AG09319 (cell line): ENCODE data around the gene SPRR5.

Experiments
- DNase-seq: peaks from one replicate; pipeline ENCODE4 v3.0.0-alpha.2; 2010; ENCODE audit warnings: low read depth; ENCODE audit errors: extremely low read depth
- TF ChIP-seq, protein P1 (sequence below): IDR thresholded peaks from 2 replicates; pipeline ENCODE4 v1.5.1; 2011; ENCODE audit warnings: low read depth, mild to moderate bottlenecking, inconsistent platforms, low read length, moderate library complexity

The SPRR5 gene

DNA sequence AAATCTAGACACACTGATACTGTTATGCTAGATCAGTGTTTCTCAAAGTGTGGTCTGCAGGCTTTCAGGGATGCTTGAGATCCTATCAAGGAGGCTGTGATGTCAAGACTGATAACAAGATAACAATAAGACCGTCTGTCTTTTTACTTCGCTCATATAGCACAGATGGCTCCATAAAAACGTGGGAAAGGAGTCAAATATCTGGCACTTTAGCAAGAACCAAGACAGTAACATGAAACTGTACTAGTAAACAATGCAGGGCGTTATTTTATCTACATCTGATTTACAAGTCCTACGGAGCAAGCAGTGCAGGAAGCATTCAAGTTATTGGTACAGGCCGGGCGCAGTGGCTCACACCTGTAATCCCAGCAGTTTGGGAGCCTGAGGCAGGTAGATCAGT, 50.9 kb downstream of the SPRR5 start:
- TF ChIP-seq, protein P1, sequence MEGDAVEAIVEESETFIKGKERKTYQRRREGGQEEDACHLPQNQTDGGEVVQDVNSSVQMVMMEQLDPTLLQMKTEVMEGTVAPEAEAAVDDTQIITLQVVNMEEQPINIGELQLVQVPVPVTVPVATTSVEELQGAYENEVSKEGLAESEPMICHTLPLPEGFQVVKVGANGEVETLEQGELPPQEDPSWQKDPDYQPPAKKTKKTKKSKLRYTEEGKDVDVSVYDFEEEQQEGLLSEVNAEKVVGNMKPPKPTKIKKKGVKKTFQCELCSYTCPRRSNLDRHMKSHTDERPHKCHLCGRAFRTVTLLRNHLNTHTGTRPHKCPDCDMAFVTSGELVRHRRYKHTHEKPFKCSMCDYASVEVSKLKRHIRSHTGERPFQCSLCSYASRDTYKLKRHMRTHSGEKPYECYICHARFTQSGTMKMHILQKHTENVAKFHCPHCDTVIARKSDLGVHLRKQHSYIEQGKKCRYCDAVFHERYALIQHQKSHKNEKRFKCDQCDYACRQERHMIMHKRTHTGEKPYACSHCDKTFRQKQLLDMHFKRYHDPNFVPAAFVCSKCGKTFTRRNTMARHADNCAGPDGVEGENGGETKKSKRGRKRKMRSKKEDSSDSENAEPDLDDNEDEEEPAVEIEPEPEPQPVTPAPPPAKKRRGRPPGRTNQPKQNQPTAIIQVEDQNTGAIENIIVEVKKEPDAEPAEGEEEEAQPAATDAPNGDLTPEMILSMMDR: no peak
- DNase-seq: no peak

DNA sequence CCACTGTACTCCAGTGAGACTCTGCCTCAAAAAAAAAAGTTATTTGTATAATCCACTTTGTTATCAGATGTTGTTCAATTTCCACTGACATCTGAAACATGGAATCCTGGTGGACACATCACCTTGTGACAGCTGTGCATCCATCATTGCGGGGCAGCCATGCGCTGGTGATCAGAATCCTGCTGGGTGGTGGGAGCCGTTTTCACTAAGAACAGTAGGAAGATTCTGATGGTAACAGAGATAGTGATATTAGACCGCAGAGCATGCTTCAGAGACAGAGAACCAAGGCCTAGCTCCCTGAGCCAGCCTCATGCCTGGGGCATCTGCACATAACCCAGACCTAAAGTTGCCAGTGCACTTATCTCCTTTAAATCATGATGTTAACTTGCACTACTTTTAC, 51.5 kb downstream of the SPRR5 start:
- DNase-seq: no peak
- TF ChIP-seq, protein P1: no peak
